Measurements from ENCODE around the gene ZZZ3.
"Not testable (repeated sequence)": the region's sequence is repeated elsewhere in the genome, so short reads cannot be mapped to it uniquely, and the experiment has no call there.

The ZZZ3 gene

GRCh38 chr1:77682460-77683159 lies at the start of gene ZZZ3:
Gene ZZZ3, minus strand, starts transcription at chr1:77682658. Its CDS starts 49,304 bp downstream, at chr1:77633354.
- DNase-seq (ENCODE audit: low spot score): peak; percentile 78

- DNase-seq (ENCODE audit: low spot score): no peak
These were observed 49.6 kb upstream of the ZZZ3 start for GRCh38 chr1:77732090-77732489.

- DNase-seq (ENCODE audit: low spot score): no peak
These were observed 43.2 kb upstream of the ZZZ3 start for GRCh38 chr1:77725706-77726105.

- DNase-seq (ENCODE audit: low spot score): no peak
These were observed 35.7 kb upstream of the ZZZ3 start for GRCh38 chr1:77718181-77718580.

- no peak for DNase-seq (ENCODE audit: low spot score)
These were observed 33.6 kb upstream of the ZZZ3 start for GRCh38 chr1:77716065-77716464.

GRCh38 chr1:77709727-77710126 lies 27.3 kb upstream of the ZZZ3 start:
- DNase-seq (ENCODE audit: low spot score): no peak

GRCh38 chr1:77706321-77706720 lies 23.9 kb upstream of the ZZZ3 start:
- DNase-seq (ENCODE audit: low spot score): no peak

GRCh38 chr1:77704736-77705135 lies 22.3 kb upstream of the ZZZ3 start:
- no peak for DNase-seq (ENCODE audit: low spot score)

- DNase-seq (ENCODE audit: low spot score): not testable (repeated sequence)
These were observed 17.2 kb upstream of the ZZZ3 start for GRCh38 chr1:77699673-77700072.

- no peak for DNase-seq (ENCODE audit: low spot score)
These were observed 15.0 kb upstream of the ZZZ3 start for GRCh38 chr1:77697441-77697840.

GRCh38 chr1:77688939-77689338 lies 6.5 kb upstream of the ZZZ3 start:
- no peak for DNase-seq (ENCODE audit: low spot score)

GRCh38 chr1:77687519-77687906 lies 5.1 kb upstream of the ZZZ3 start:
- DNase-seq (ENCODE audit: low spot score): peak; percentile 45

- no peak for DNase-seq (ENCODE audit: low spot score)
These were observed 4.5 kb upstream of the ZZZ3 start for GRCh38 chr1:77686796-77687518.

- DNase-seq (ENCODE audit: low spot score): peak; percentile 78
These were observed 996 bp upstream of the ZZZ3 start for GRCh38 chr1:77683160-77684148.

GRCh38 chr1:77680173-77680572 lies 2.3 kb downstream of the ZZZ3 start:
- DNase-seq (ENCODE audit: low spot score): no peak

- DNase-seq (ENCODE audit: low spot score): no peak
These were observed 3.5 kb downstream of the ZZZ3 start for GRCh38 chr1:77678660-77679610.

- DNase-seq (ENCODE audit: low spot score): not testable (repeated sequence)
These were observed 7.7 kb downstream of the ZZZ3 start for GRCh38 chr1:77674807-77675206.

GRCh38 chr1:77673716-77674355 lies 8.6 kb downstream of the ZZZ3 start:
- DNase-seq (ENCODE audit: low spot score): no peak

- DNase-seq (ENCODE audit: low spot score): no peak
These were observed 9.4 kb downstream of the ZZZ3 start for GRCh38 chr1:77673030-77673429.

- DNase-seq (ENCODE audit: low spot score): no peak
These were observed 10.1 kb downstream of the ZZZ3 start for GRCh38 chr1:77672374-77672773.

GRCh38 chr1:77671836-77672235 lies 10.6 kb downstream of the ZZZ3 start:
- no peak for DNase-seq (ENCODE audit: low spot score)

All from HuH-7 (cell line).